HG03060 (cell line): ENCODE data around the gene ACCSL.
A peak's percentile ranks its signal among the peaks of the same experiment; 100 is the strongest.

ENCODE experiments used
- ATAC-seq: cut with Tn5 transposase; IDR thresholded peaks from one replicate; pipeline ENCODE4 v1.9.1; 2021; ENCODE audit warnings: low read depth, moderate number of reproducible peaks; ENCODE audit not compliant: unreplicated experiment

ACCSL gene

GRCh38 chr11:44049832-44050231, 2.1 kb downstream of the ACCSL start:
- ATAC-seq = no peak

- ATAC-seq = no peak
Observed at GRCh38 chr11:44051171-44051570, 3.4 kb downstream of the ACCSL start.

- no peak for ATAC-seq
Observed at GRCh38 chr11:44057340-44057739, 9.6 kb downstream of the ACCSL start.

DNA sequence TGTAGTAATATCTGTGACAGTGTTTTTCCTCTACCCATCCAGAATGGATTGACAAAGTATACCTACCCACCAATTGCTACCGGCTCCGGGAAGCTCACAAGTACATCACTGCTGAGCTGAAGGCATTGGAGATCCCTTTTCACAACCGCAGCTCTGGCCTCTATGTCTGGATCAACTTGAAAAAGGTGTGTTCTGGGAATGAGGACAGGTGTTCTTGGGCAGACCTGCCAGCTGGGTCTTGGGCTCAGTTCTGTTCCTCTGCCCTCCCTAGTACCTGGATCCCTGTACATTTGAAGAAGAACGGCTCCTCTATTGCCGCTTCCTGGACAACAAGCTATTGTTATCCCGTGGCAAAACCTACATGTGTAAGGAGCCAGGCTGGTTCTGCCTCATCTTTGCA, 10.5 kb downstream of the ACCSL start:
- ATAC-seq = no peak

- no peak for ATAC-seq
Observed at GRCh38 chr11:44065161-44065661, 17.4 kb downstream of the ACCSL start.

DNA sequence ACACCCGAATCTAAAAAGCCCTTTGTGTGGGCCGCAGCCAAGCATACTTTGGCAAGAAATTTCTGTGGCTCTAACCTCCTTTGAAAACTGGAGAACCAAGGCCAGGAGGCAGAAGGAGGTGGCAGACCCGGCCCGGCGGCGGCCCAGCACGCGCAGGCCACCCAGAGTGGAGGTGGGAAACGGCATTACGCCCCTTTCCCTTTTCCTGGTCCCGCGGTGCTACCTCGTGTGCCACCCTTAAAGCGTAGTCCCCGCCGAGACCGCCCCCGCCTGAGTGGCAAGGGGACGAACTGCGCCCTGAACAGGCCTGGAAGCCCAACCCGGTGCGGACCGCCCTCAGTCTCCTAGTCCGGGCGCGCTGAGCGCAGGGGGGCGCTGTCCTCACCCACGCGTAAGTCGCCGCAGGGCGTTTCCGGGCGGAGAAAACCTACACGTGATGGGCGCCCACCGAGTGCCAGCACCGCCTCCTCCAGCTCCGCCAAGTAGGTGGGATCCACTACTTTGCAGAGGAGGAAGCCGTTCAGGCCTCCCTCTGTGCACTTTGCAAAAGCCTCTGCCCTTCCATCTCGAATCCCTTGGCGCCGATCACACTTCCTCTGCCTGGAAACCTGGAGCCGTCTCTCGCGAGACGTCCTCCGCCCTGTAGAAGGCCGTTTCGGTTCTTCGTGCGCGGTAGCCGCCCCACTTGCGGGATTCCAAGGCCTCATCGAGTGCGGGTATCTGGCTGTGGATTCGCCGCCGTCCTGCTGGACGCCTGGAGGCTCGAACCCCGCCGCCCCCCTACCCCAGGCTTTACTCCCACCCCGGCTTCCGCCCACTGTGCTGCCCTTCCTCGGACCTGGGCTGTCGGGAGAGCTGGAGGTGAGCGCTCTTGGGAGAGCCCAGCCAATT, 18.3 kb downstream of the ACCSL start, which contains the start of gene ACCS:
Gene ACCS (plus strand): TSS at position 430 of the 891 bp plus-strand sequence. CDS start 1,358 bp downstream, outside the sequence.
- peak; percentile 91 for ATAC-seq

- no peak for ATAC-seq
Observed at GRCh38 chr11:44066732-44067141, 19.0 kb downstream of the ACCSL start.

DNA sequence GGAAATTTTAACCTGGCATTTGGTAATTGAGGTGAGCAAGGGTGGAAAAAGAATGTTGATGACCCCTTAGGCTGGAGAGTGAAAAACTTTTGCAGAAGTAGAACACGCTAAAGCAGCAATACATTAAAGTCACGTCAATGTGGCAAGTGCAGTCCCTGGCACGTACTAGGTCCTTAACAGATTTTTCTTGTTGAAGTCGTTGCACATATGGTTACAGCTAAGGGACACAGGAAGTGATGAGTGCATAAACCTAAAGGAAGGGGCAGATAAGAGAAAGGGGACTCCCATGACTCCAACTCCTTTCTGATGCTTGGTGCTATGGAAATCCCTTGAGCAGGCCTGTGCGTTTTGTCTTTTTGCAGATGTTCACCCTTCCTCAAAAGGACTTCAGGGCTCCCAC, 19.5 kb downstream of the ACCSL start:
- no peak for ATAC-seq

GRCh38 chr11:44068180-44068579, 20.4 kb downstream of the ACCSL start:
- no peak for ATAC-seq

DNA sequence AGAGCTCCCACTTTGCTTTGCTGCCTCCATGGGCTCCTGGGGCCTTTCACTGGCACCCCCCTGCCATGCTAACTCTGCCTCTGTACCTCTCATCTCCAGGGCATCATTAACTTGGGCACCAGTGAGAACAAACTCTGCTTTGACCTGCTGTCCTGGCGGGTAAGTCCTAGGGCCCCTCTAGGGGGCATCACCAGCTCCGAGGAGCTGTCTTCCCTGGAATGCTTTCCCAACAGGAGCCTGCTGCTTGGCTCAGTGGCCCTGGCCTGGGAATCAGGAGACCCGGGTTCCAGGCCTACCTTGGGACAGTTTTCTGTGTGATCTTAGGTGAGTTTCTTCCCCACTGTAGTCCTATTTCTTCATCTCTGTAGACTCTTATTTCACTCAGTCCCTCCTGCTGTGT, 23.4 kb downstream of the ACCSL start:
- ATAC-seq = no peak

DNA sequence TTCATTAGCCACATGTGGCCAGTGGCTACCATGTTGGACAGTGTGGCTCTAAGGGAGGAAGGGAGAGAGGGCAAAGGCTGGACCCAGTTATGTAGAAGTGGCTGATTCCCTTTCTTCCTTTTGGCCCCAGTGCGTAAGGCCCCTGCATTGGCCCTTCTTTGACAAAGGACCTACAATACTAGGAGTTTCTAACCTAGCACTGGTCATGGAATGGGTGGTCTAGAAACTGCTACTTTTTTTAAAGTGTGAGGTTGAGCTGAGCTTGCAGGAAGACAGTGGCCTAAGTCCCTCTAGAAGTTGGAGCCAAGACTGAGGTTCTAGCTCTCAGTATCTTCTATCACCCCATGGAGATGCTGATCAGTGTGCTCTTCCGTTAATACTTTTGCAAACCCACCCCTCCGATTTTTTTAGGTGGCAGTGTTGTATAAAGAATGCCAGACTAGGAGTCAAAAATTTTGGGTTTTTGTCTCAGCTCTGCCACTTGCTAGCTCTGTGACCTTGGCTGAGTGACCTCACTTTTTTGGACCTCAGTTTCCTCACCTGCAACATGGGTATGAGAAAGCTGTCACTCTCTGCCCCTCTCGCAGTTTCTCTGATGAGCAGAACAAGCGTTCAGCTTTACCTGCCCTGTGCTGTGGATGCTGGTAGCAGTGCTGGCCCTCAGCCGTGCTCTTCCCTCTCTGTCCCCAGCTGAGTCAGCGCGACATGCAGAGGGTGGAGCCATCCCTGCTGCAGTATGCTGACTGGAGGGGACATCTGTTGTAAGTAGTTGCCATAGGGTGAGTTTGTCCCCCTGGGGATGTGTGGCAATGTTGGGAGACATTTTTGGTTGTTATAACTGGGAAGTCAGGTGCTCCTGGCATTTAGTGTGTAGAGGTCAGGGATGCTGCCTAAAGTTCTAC, 25.2 kb downstream of the ACCSL start:
- ATAC-seq = no peak

GRCh38 chr11:44078794-44079193, 31.0 kb downstream of the ACCSL start:
- ATAC-seq = no peak

DNA sequence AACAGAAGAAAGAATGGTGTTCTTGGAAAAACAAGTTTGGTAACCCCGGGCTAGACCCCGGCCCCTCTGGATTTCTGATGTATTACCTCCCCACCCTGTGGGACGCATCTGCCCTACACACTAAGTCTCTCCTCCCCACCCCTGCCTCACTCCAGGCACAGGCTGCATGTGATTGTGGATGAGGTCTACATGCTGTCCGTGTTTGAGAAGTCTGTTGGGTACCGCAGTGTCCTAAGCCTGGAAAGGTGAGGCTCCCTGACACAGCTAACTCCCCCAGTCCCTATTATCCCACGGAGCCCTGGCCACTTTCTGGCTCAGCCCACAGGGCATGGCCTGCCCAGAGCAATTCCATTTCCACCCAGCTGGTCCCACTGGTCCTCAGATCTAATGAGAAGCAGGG, 31.6 kb downstream of the ACCSL start:
- ATAC-seq = no peak

DNA sequence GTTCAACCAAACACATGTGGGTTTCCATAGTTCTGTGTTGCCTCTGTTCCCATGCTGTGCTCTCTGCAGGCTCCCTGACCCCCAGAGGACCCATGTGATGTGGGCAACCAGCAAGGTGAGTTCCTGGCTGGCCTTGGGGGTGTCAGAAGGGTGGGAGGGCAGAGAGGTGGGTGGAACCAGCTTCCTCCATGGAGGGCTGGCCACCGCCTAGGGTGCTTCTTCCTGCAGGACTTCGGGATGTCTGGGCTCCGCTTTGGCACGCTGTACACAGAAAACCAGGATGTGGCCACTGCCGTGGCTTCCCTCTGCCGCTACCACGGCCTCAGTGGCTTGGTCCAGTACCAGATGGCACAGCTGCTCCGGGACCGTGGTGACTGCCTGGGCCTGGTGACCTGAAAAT, 33.2 kb downstream of the ACCSL start:
- no peak for ATAC-seq

- no peak for ATAC-seq
Observed at GRCh38 chr11:44082645-44083044, 34.9 kb downstream of the ACCSL start.

- no peak for ATAC-seq
Observed at GRCh38 chr11:44083433-44083832, 35.7 kb downstream of the ACCSL start.

DNA sequence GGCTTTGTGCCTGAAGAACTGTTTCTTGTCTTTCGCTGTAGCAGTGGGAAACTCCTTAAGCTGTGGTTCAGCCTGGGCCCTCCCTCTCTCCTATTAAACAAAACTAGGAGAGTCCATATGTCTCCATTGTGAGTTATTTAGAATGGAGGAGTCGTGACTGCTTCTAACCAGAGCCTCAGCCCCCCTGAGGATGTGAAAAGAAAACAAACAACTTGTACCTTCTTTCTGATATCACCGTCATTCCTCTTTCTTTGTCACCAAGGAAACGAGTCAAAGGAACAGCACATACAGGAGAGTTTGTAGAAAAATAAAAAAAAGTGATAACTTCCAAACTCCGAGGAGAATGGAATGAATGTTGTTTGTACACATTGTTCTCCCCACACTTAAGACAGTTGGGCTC, 36.1 kb downstream of the ACCSL start:
- no peak for ATAC-seq

DNA sequence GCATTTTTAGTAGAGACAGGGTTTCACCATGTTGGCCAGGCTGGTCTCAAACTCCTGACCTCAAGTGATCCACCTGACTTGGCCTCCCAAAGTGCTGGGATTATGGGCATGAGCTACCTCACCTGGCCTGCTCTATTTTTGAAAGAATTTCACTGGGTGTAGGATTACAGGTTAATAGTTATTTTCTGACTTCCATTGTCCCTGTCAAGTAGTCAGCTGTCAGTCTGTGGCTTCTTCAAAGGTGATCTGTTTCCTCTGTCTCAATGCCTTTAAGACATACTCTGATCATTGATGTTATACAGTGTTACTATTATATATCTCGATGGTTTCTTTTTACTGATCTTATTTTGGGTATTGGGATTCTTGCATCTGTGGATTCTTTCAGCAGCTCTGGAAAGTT, 37.5 kb downstream of the ACCSL start:
- no peak for ATAC-seq

GRCh38 chr11:44088377-44088776, 40.6 kb downstream of the ACCSL start:
- ATAC-seq = no peak

- no peak for ATAC-seq
Observed at GRCh38 chr11:44088871-44089270, 41.1 kb downstream of the ACCSL start.

DNA sequence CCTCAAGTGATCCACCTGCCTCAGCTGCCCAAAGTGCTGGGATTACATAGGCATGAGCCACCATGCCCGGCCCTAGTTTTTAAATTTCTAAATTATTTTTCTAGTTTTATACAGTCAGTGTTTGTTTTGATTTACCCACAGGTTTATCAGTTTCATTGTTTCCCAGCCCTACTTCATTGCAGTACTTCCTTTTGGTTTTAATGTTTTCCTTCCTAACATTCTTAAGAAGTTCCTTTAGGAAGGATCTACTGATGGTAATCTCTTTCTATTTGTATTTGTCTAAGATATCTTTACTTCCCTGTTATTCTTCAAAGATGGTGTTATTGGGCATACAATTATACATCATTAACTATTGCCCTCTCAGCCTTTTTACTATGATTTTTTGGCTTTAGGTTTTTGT, 42.8 kb downstream of the ACCSL start:
- ATAC-seq = no peak
